ENCODE data around the gene KCMF1. TPM values are rescaled to one million over a fixed set of nuclear protein-coding genes. Genes with fewer than 3 reads are reported as not detected.

The KCMF1 gene
- total RNA-seq, 4 donors from 2014 or later, result 52.0 to 75.2 (median 63.5) TPM

GRCh38 chr2:84963323-84963691 is 7.7 kb upstream of the KCMF1 start:
- ATAC-seq (ENCODE audit: low FRiP score) (no peak), DNase-seq (ENCODE audit: low spot score) (no peak)
- TF ChIP-seq CTCF (IDR thresholded peaks at IDR 0.05), result no peak

GRCh38 chr2:84963692-84964405 is 7.1 kb upstream of the KCMF1 start:
- TF ChIP-seq CTCF (IDR thresholded peaks at IDR 0.05), result no peak
- ATAC-seq (ENCODE audit: low FRiP score) (peak; percentile 71), DNase-seq (ENCODE audit: low spot score) (no peak)

GRCh38 chr2:84964406-84965191 is 6.4 kb upstream of the KCMF1 start:
- TF ChIP-seq CTCF (IDR thresholded peaks at IDR 0.05), result no peak
- no peak for ATAC-seq (ENCODE audit: low FRiP score)
- DNase-seq (ENCODE audit: low spot score), result no peak

GRCh38 chr2:84965192-84965516 is 5.8 kb upstream of the KCMF1 start:
- no peak for DNase-seq (ENCODE audit: low spot score)
- ATAC-seq (ENCODE audit: low FRiP score), result no peak
- no peak for TF ChIP-seq CTCF (IDR thresholded peaks at IDR 0.05)

GRCh38 chr2:84965827-84966226 is 5.1 kb upstream of the KCMF1 start:
- no peak for TF ChIP-seq CTCF (IDR thresholded peaks at IDR 0.05)
- DNase-seq (ENCODE audit: low spot score), result no peak
- no peak for ATAC-seq (ENCODE audit: low FRiP score)

GRCh38 chr2:84966731-84967130 is 4.2 kb upstream of the KCMF1 start:
- ATAC-seq (ENCODE audit: low FRiP score), result no peak
- no peak for TF ChIP-seq CTCF (IDR thresholded peaks at IDR 0.05)
- no peak for DNase-seq (ENCODE audit: low spot score)
